G401.6 (cell line): ENCODE data around the gene SLC25A13.

ENCODE experiments used
- FAIRE-seq: peaks from 2 replicates; lab custom pipeline; 2012; peaks lifted over from hg19 to GRCh38; lab: Jason Lieb, UNC

SLC25A13 gene

GRCh38 chr7:96151889-96152288, 170.0 kb downstream of the SLC25A13 start:
- no peak for FAIRE-seq

- no peak for FAIRE-seq
These were observed 177.7 kb downstream of the SLC25A13 start for GRCh38 chr7:96144260-96144526.

GRCh38 chr7:96143495-96144259, 178.2 kb downstream of the SLC25A13 start:
- FAIRE-seq = no peak

GRCh38 chr7:96136600-96137239, 185.2 kb downstream of the SLC25A13 start:
- no peak for FAIRE-seq

GRCh38 chr7:96135241-96135640, 186.7 kb downstream of the SLC25A13 start:
- no peak for FAIRE-seq

- no peak for FAIRE-seq
These were observed 190.4 kb downstream of the SLC25A13 start for GRCh38 chr7:96131525-96131924.

- FAIRE-seq = no peak
These were observed 194.2 kb downstream of the SLC25A13 start for GRCh38 chr7:96127746-96128145.

- FAIRE-seq = no peak
These were observed 195.5 kb downstream of the SLC25A13 start for GRCh38 chr7:96126382-96126781.

GRCh38 chr7:96122746-96123145, 199.2 kb downstream of the SLC25A13 start:
- no peak for FAIRE-seq

GRCh38 chr7:96121752-96122151, 200.1 kb downstream of the SLC25A13 start:
- no peak for FAIRE-seq

- FAIRE-seq = no peak
These were observed 201.3 kb downstream of the SLC25A13 start for GRCh38 chr7:96120445-96121225.

GRCh38 chr7:96118449-96119001, 203.4 kb downstream of the SLC25A13 start:
- no peak for FAIRE-seq

GRCh38 chr7:96116173-96116572, 205.7 kb downstream of the SLC25A13 start:
- no peak for FAIRE-seq

GRCh38 chr7:96114190-96114589, 207.7 kb downstream of the SLC25A13 start:
- FAIRE-seq = no peak

GRCh38 chr7:96111405-96111804, 210.5 kb downstream of the SLC25A13 start:
- no peak for FAIRE-seq

- peak; percentile 58 for FAIRE-seq
These were observed 216.9 kb downstream of the SLC25A13 start for GRCh38 chr7:96104984-96105383.

- no peak for FAIRE-seq
These were observed 219.6 kb downstream of the SLC25A13 start for GRCh38 chr7:96102096-96102811.

GRCh38 chr7:96100737-96101136, 221.2 kb downstream of the SLC25A13 start:
- FAIRE-seq = no peak

- FAIRE-seq = no peak
These were observed 224.1 kb downstream of the SLC25A13 start for GRCh38 chr7:96097835-96098234.

- FAIRE-seq = no peak
These were observed 228.5 kb downstream of the SLC25A13 start for GRCh38 chr7:96093435-96093834.

GRCh38 chr7:96090756-96091155, 231.1 kb downstream of the SLC25A13 start:
- FAIRE-seq = no peak

GRCh38 chr7:96089511-96089910, 232.4 kb downstream of the SLC25A13 start:
- no peak for FAIRE-seq
